Measurements from ENCODE around the gene PMM1.
"Not testable (repeated sequence)": the region's sequence is repeated elsewhere in the genome, so short reads cannot be mapped to it uniquely, and the experiment has no call there.

Gene PMM1

GRCh38 chr22:41596776-41597634 lies 7.4 kb upstream of the PMM1 start:
- FAIRE-seq = no peak

GRCh38 chr22:41595703-41596102 lies 6.1 kb upstream of the PMM1 start:
- FAIRE-seq = no peak

GRCh38 chr22:41593336-41593960 lies 3.8 kb upstream of the PMM1 start:
- not testable (repeated sequence) for FAIRE-seq

GRCh38 chr22:41587347-41587723 lies 2.3 kb downstream of the PMM1 start:
- no peak for FAIRE-seq

- no peak for FAIRE-seq
Observed at GRCh38 chr22:41585898-41586297, 3.7 kb downstream of the PMM1 start.

- FAIRE-seq = no peak
Observed at GRCh38 chr22:41584881-41585280, 4.8 kb downstream of the PMM1 start.

GRCh38 chr22:41582694-41583093 lies 6.9 kb downstream of the PMM1 start:
- no peak for FAIRE-seq

GRCh38 chr22:41579997-41580355 lies 9.7 kb downstream of the PMM1 start:
- no peak for FAIRE-seq

GRCh38 chr22:41579297-41579996 lies 10.2 kb downstream of the PMM1 start:
- FAIRE-seq = no peak

- no peak for FAIRE-seq
Observed at GRCh38 chr22:41578818-41579217, 10.8 kb downstream of the PMM1 start.

- FAIRE-seq = no peak
Observed at GRCh38 chr22:41578114-41578513, 11.5 kb downstream of the PMM1 start.

GRCh38 chr22:41576877-41577276 lies 12.8 kb downstream of the PMM1 start:
- peak; percentile 91 for FAIRE-seq

- FAIRE-seq = no peak
Observed at GRCh38 chr22:41575533-41575932, 14.1 kb downstream of the PMM1 start.

- FAIRE-seq = no peak
Observed at GRCh38 chr22:41574847-41575381, 14.7 kb downstream of the PMM1 start.

GRCh38 chr22:41573677-41574076 lies 16.0 kb downstream of the PMM1 start:
- no peak for FAIRE-seq

- not testable (repeated sequence) for FAIRE-seq
Observed at GRCh38 chr22:41572305-41572704, 17.3 kb downstream of the PMM1 start.

- no peak for FAIRE-seq
Observed at GRCh38 chr22:41571786-41572185, 17.9 kb downstream of the PMM1 start.

- no peak for FAIRE-seq
Observed at GRCh38 chr22:41570221-41570620, 19.4 kb downstream of the PMM1 start.

GRCh38 chr22:41568811-41569210 lies 20.8 kb downstream of the PMM1 start:
- FAIRE-seq = no peak

- FAIRE-seq = no peak
Observed at GRCh38 chr22:41567512-41567768, 22.2 kb downstream of the PMM1 start.

GRCh38 chr22:41565403-41566054 lies 24.1 kb downstream of the PMM1 start:
- no peak for FAIRE-seq

GRCh38 chr22:41564563-41564962 lies 25.1 kb downstream of the PMM1 start:
- no peak for FAIRE-seq

- peak; percentile 82 for FAIRE-seq
Observed at GRCh38 chr22:41563051-41563711, 26.5 kb downstream of the PMM1 start.

All from G401.6 (cell line).